Gastroesophageal sphincter (tissue), 3 donors: ENCODE results near the gene XRCC1.

ENCODE experiments used
- CTCF ChIP-seq, 4 experiments: fragments of 200-600 bp in 2 of 4; fragments of 450-650 bp in 2 of 4; sonication (generic) in 1 of 4; IDR thresholded peaks; one replicate each; pipeline ENCODE4 v1.5.1; 2017 to 2019; ENCODE audit warnings: antibody characterized with exemption in 4 of 4, mild to moderate bottlenecking in 2 of 4, moderate library complexity in 2 of 4
- EP300 ChIP-seq: sonication (generic); formaldehyde crosslinking; IDR thresholded peaks from one replicate; pipeline ENCODE4 v1.6.1; 2017; ENCODE audit warnings: antibody characterized with exemption, mild to moderate bottlenecking
- POLR2AphosphoS5 ChIP-seq: sonication (generic); formaldehyde crosslinking; IDR thresholded peaks from one replicate; pipeline ENCODE4 v1.6.1; 2017; ENCODE audit warnings: antibody characterized with exemption

- TF ChIP-seq CTCF (IDR thresholded peaks at IDR 0.05) (no peak), EP300 (no peak), POLR2AphosphoS5 (no peak)
These were observed 5.7 kb downstream of the XRCC1 start for GRCh38 chr19:43569657-43570056.
